GM18951 (cell line): ENCODE measurements around the gene KDM4B.
"Not testable (repeated sequence)": the region's sequence is repeated elsewhere in the genome, so short reads cannot be mapped to it uniquely, and the experiment has no call there.

Experiments used
- POLR2A ChIP-seq: IDR thresholded peaks from 4 replicates; pipeline ENCODE4 v1.6.1; 2011; ENCODE audit warnings: mild to moderate bottlenecking; ENCODE audit not compliant: insufficient read length, insufficient read depth; ENCODE audit errors: extremely low read depth
- in situ Hi-C: fragments of 300-500 bp; cut with MboI; formaldehyde crosslinking; loops from one replicate; pipeline ENCODE4 v1.12.0; 2022; ENCODE audit warnings: low sequenced_read_pairs, mixed read lengths, inconsistent platforms; ENCODE audit not compliant: unreplicated experiment

The KDM4B gene

DNA sequence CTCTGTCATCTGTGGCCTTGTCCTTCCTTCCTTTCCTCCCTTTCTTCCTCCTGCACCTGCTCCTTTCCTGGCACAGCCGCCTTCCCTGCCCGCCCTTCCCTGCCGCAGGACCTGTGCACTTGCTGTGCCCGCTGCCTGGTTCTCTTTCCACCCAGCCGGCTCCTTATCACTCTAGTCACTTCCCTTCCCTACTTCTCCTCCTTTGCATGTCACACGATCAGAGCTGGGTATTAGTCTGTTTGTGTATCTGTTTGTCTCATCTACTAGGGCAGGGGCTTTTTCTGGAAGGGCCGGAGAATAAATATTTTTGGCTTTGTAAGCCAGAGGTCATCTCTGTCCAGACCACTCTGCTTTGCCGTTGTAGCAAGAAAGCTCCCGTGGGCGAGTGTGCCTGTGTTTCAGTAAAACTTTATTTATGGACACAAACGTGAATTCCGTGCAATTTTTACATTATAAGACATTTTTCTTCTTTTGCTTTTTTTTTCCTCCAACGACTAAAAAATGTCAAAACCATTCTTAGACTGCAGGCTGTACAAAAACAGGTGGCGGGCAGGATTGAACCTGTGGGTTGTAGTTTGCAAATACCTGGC, 6.1 kb downstream of the KDM4B start:
- TF ChIP-seq POLR2A, result no peak
- in situ Hi-C loops, result no loop called here

GRCh38 chr19:4975601-4976000, 6.7 kb downstream of the KDM4B start:
- in situ Hi-C loops, result not testable (repeated sequence)

- in situ Hi-C loops, result no loop called here
These were observed 7.7 kb downstream of the KDM4B start for GRCh38 chr19:4976401-4977298.

GRCh38 chr19:4977299-4978174, 8.6 kb downstream of the KDM4B start:
- no peak for TF ChIP-seq POLR2A
- in situ Hi-C loops, result no loop called here

More at GRCh38 chr19:4976401-4977298, 7.7 kb downstream of the KDM4B start:
- TF ChIP-seq POLR2A, result no peak

GRCh38 chr19:4979211-4979807, 10.4 kb downstream of the KDM4B start:
- in situ Hi-C loops, result no loop called here

GRCh38 chr19:4980067-4980466, 11.2 kb downstream of the KDM4B start:
- in situ Hi-C loops, result no loop called here
- TF ChIP-seq POLR2A, result no peak

More at GRCh38 chr19:4979211-4979807, 10.4 kb downstream of the KDM4B start:
- TF ChIP-seq POLR2A, result no peak

DNA sequence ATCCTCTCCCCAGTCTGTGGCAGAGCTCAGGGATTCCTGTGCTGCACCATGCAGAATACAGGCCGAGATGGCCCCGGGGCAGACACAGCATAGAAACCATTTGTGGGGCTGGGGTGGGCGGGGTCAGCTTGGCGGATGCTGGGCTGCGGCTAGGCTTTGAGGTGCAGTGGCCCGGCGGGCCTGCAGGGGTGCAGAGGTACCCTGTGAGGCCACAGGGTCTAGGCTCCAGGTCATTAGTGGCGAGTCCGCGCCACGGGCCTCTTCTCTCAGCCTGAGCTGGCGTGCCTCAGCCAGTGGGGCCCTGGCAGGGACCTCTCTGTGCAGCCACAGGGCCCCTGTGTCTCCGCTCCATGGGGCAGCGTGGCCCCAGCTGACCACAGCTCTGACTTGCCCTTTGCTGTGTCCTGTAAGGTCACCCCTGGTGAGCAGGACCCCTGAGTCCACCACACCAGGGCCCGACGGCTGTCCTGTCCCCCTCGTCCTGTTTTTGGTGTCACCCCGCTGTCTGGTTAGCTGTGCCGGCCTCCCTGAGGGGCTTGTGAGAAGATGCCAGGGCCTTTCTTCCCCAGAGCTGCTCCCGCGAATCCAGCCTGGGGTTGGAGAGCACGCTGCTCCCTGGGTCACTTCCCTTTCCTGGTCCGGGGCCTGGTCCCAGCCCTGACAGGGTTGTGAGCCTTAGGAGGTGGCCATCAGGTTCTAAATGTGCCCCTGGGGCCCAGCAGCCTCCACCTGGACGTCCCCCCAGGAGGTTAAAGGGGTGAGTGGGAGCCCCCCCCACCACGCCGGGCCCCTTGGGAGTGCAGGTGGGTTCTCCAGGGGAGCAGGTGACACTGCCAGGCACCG, 12.1 kb downstream of the KDM4B start:
- no peak for TF ChIP-seq POLR2A
- in situ Hi-C loops, result no loop called here

- in situ Hi-C loops, result no loop called here
These were observed 12.7 kb downstream of the KDM4B start for GRCh38 chr19:4981681-4981958.

DNA sequence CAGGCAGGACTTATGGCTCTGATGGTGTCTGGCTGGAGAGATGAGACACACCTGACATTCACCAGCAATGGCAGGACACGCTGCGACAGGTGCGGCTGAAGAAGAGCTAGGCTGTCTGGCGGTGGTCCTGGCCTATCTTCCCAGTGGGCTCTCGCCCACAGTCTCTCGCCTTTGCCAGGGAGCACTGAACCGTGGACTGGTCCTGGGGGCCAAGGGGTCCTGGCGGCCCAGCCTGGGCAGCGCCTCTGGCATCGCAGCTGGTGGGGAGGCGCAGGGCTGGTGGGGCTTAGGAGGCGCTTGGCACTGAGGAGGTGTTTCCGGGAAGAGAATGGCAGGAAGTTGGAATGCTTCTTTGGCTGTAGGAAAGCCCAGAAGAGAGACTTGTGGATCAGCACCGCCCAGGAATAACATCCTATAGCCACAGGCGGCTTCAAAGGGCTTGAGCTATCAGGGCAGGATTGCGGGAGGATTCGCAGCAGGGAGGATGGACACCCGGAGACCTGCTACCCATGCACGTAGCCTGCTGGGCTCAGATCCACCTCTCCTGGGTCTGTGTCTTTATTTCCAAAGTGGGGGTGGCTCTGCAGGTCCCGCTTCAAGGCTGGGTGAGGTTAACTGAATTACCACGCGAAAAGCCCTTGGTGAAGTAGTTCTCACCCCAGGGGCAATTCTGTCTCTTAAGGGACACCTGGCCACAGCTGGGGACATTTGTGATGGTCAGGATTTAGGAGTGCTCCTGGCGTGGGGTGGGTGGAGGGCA, 14.6 kb downstream of the KDM4B start:
- no peak for TF ChIP-seq POLR2A
- in situ Hi-C loops, result no loop called here

More at GRCh38 chr19:4981681-4981958, 12.7 kb downstream of the KDM4B start:
- no peak for TF ChIP-seq POLR2A

- no peak for TF ChIP-seq POLR2A
- in situ Hi-C loops, result no loop called here
These were observed 15.1 kb downstream of the KDM4B start for GRCh38 chr19:4984106-4984380.

GRCh38 chr19:4984438-4984990, 15.6 kb downstream of the KDM4B start:
- TF ChIP-seq POLR2A, result no peak
- in situ Hi-C loops, result no loop called here
